HEK293 (cell line): ENCODE measurements around the gene DDIT4L.

ENCODE experiments used
- INSM2 ChIP-seq: fragments of 450-650 bp; formaldehyde crosslinking; IDR thresholded peaks from 2 replicates; pipeline ENCODE4 v1.5.1; 2016; ENCODE audit warnings: missing biosample characterization, missing genetic modification characterization
- ZNF112 ChIP-seq: fragments of 450-650 bp; formaldehyde crosslinking; IDR thresholded peaks from 2 replicates; pipeline ENCODE4 v1.5.0; 2017; ENCODE audit warnings: missing biosample characterization, missing genetic modification characterization
- ZNF341 ChIP-seq: fragments of 450-650 bp; formaldehyde crosslinking; IDR thresholded peaks from 2 replicates; pipeline ENCODE4; 2016; ENCODE audit warnings: low read depth, missing biosample characterization, missing genetic modification characterization
- ZNF658 ChIP-seq: fragments of 450-650 bp; formaldehyde crosslinking; IDR thresholded peaks from 2 replicates; pipeline ENCODE4; 2016; ENCODE audit warnings: missing biosample characterization, missing genetic modification characterization
- TF ChIP-seq, protein P1 (sequence below): fragments of 450-650 bp; formaldehyde crosslinking; IDR thresholded peaks from 2 replicates; pipeline ENCODE4 v1.5.1; 2016; ENCODE audit warnings: missing biosample characterization, missing genetic modification characterization
- TF ChIP-seq, protein P2 (sequence below): fragments of 450-650 bp; formaldehyde crosslinking; IDR thresholded peaks from 2 replicates; pipeline ENCODE4 v1.5.1; 2016; ENCODE audit warnings: missing biosample characterization, missing genetic modification characterization
- TF ChIP-seq, protein P3 (sequence below): fragments of 450-650 bp; formaldehyde crosslinking; IDR thresholded peaks from 2 replicates; pipeline ENCODE4 v1.5.1; 2016; ENCODE audit warnings: missing biosample characterization, missing genetic modification characterization, low read depth

DNA sequence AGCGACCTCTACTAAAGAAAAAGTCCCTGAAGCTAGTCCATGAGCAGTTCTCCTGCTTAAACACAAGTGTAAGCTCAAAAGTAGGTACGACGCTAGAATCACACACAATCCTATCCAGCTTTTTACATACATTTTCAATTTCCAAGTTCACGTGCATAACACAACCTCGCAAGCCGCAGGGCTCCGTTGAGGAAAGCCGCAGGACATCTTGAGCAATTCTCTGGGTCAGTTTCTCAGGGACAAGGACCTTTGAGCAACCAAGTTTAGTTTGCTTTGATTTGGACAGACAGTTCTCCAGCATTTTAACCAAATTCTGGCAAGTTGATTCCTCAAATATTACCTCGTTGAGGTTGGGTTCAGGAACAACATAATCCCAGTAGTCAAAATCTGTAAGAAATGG lies 2.5 kb downstream of the DDIT4L start:
- TF ChIP-seq, protein P1, sequence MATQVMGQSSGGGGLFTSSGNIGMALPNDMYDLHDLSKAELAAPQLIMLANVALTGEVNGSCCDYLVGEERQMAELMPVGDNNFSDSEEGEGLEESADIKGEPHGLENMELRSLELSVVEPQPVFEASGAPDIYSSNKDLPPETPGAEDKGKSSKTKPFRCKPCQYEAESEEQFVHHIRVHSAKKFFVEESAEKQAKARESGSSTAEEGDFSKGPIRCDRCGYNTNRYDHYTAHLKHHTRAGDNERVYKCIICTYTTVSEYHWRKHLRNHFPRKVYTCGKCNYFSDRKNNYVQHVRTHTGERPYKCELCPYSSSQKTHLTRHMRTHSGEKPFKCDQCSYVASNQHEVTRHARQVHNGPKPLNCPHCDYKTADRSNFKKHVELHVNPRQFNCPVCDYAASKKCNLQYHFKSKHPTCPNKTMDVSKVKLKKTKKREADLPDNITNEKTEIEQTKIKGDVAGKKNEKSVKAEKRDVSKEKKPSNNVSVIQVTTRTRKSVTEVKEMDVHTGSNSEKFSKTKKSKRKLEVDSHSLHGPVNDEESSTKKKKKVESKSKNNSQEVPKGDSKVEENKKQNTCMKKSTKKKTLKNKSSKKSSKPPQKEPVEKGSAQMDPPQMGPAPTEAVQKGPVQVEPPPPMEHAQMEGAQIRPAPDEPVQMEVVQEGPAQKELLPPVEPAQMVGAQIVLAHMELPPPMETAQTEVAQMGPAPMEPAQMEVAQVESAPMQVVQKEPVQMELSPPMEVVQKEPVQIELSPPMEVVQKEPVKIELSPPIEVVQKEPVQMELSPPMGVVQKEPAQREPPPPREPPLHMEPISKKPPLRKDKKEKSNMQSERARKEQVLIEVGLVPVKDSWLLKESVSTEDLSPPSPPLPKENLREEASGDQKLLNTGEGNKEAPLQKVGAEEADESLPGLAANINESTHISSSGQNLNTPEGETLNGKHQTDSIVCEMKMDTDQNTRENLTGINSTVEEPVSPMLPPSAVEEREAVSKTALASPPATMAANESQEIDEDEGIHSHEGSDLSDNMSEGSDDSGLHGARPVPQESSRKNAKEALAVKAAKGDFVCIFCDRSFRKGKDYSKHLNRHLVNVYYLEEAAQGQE (tag by site-specific recombination) = no peak
- TF ChIP-seq, protein P2, sequence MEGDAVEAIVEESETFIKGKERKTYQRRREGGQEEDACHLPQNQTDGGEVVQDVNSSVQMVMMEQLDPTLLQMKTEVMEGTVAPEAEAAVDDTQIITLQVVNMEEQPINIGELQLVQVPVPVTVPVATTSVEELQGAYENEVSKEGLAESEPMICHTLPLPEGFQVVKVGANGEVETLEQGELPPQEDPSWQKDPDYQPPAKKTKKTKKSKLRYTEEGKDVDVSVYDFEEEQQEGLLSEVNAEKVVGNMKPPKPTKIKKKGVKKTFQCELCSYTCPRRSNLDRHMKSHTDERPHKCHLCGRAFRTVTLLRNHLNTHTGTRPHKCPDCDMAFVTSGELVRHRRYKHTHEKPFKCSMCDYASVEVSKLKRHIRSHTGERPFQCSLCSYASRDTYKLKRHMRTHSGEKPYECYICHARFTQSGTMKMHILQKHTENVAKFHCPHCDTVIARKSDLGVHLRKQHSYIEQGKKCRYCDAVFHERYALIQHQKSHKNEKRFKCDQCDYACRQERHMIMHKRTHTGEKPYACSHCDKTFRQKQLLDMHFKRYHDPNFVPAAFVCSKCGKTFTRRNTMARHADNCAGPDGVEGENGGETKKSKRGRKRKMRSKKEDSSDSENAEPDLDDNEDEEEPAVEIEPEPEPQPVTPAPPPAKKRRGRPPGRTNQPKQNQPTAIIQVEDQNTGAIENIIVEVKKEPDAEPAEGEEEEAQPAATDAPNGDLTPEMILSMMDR (tag by site-specific recombination) = no peak
- TF ChIP-seq ZNF658 (tag by site-specific recombination) (no peak), ZNF112 (tag by site-specific recombination) (no peak), ZNF341 (tag by site-specific recombination) (no peak), INSM2 (no peak)
- TF ChIP-seq, protein P3, sequence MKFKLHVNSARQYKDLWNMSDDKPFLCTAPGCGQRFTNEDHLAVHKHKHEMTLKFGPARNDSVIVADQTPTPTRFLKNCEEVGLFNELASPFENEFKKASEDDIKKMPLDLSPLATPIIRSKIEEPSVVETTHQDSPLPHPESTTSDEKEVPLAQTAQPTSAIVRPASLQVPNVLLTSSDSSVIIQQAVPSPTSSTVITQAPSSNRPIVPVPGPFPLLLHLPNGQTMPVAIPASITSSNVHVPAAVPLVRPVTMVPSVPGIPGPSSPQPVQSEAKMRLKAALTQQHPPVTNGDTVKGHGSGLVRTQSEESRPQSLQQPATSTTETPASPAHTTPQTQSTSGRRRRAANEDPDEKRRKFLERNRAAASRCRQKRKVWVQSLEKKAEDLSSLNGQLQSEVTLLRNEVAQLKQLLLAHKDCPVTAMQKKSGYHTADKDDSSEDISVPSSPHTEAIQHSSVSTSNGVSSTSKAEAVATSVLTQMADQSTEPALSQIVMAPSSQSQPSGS (tag by site-specific recombination) = no peak
